Activated CD4-positive, alpha-beta T cell treated with anti-CD3 and anti-CD28 coated beads, Interleukin-2, amount 50 U/mL, for 1 hour (primary cell): Measurements from ENCODE around the gene CALCOCO1.
"Not testable (repeated sequence)": the region's sequence is repeated elsewhere in the genome, so short reads cannot be mapped to it uniquely, and the experiment has no call there.

Source experiments
- DNase-seq: peaks from one replicate; pipeline ENCODE4 v3.0.0-alpha.2; 2020

CALCOCO1 gene

GRCh38 chr12:53696285-53696654 is 31.0 kb downstream of the CALCOCO1 start:
- DNase-seq: no peak

GRCh38 chr12:53695152-53696145 is 31.8 kb downstream of the CALCOCO1 start:
- DNase-seq: peak; percentile 14

- no peak for DNase-seq
Observed at GRCh38 chr12:53694756-53695151, 32.5 kb downstream of the CALCOCO1 start.

GRCh38 chr12:53688134-53688533 is 39.1 kb downstream of the CALCOCO1 start:
- DNase-seq: no peak

- no peak for DNase-seq
Observed at GRCh38 chr12:53686436-53686835, 40.8 kb downstream of the CALCOCO1 start.

- DNase-seq: no peak
Observed at GRCh38 chr12:53684654-53685220, 42.5 kb downstream of the CALCOCO1 start.

GRCh38 chr12:53683983-53684382 is 43.3 kb downstream of the CALCOCO1 start:
- DNase-seq: no peak

GRCh38 chr12:53683494-53683893 is 43.8 kb downstream of the CALCOCO1 start:
- DNase-seq: no peak

- not testable (repeated sequence) for DNase-seq
Observed at GRCh38 chr12:53680061-53680460, 47.2 kb downstream of the CALCOCO1 start.

- no peak for DNase-seq
Observed at GRCh38 chr12:53677800-53678148, 49.5 kb downstream of the CALCOCO1 start.

- DNase-seq: no peak
Observed at GRCh38 chr12:53677016-53677799, 50.0 kb downstream of the CALCOCO1 start.

- peak; percentile 8 for DNase-seq
Observed at GRCh38 chr12:53676656-53677015, 50.6 kb downstream of the CALCOCO1 start.

- peak; percentile 97 for DNase-seq
Observed at GRCh38 chr12:53675701-53676607, 51.3 kb downstream of the CALCOCO1 start, which contains the start of gene ATP5MC2. ATP5MC2 (minus strand) TSS chr12:53676083; CDS start chr12:53672614, 3,469 bp downstream.

GRCh38 chr12:53674977-53675700 is 52.1 kb downstream of the CALCOCO1 start:
- no peak for DNase-seq

GRCh38 chr12:53670971-53671370 is 56.3 kb downstream of the CALCOCO1 start:
- no peak for DNase-seq

- no peak for DNase-seq
Observed at GRCh38 chr12:53670308-53670707, 56.9 kb downstream of the CALCOCO1 start.

GRCh38 chr12:53667080-53667479 is 60.2 kb downstream of the CALCOCO1 start:
- no peak for DNase-seq

- no peak for DNase-seq
Observed at GRCh38 chr12:53664936-53665335, 62.3 kb downstream of the CALCOCO1 start.

GRCh38 chr12:53664191-53664590 is 63.1 kb downstream of the CALCOCO1 start:
- DNase-seq: no peak

GRCh38 chr12:53660041-53660440 is 67.2 kb downstream of the CALCOCO1 start:
- no peak for DNase-seq

- no peak for DNase-seq
Observed at GRCh38 chr12:53659571-53659981, 67.7 kb downstream of the CALCOCO1 start.
